HG03095 (cell line): ENCODE data around the gene ZNF398.

Experiments
- ATAC-seq: cut with Tn5 transposase; IDR thresholded peaks from one replicate; pipeline ENCODE4 v1.9.1; 2021; ENCODE audit warnings: moderate library complexity; ENCODE audit not compliant: unreplicated experiment

ZNF398 gene

GRCh38 chr7:149147752-149148653 lies 750 bp downstream of the ZNF398 start:
- ATAC-seq = peak; percentile 25

DNA sequence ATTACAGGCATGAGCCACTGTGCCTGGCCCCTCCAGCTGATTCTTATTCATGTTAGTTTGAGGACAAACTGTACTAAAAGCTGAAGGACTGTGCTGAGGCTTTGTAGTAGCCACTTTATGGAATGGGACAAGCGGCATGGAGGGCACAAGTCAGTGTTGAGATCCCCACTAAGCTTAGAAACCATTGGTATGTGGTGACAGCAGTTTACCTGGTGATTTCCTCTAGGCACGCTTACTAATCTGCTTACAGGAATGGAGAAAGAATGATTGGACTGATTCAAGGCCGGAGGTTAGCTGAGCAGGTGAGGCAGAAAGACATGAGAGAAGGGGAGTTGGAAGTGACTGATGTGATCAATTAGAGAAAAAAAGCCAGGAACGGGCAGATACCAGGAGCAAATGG lies 3.7 kb downstream of the ZNF398 start:
- ATAC-seq = no peak

DNA sequence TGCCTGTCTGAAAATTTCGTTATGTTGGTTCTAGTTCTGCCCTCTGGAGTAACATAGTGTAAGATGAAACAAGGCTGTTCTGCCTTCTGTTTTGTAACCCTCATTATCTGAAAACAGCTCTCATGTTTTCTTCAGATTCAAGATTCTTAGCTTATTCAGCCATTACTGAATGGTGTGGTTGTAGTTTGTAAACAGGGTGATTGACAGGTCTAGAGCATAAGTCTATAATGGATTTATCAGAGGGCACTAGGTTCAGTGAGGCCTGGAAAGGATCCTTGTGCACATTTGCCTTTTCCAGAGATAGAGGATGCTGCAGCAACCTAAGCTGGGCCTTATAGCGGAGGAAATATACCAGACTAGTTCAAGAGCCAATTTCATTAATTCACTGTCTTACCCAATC lies 6.1 kb downstream of the ZNF398 start:
- ATAC-seq = no peak

GRCh38 chr7:149154056-149154455 lies 6.8 kb downstream of the ZNF398 start:
- ATAC-seq = no peak

DNA sequence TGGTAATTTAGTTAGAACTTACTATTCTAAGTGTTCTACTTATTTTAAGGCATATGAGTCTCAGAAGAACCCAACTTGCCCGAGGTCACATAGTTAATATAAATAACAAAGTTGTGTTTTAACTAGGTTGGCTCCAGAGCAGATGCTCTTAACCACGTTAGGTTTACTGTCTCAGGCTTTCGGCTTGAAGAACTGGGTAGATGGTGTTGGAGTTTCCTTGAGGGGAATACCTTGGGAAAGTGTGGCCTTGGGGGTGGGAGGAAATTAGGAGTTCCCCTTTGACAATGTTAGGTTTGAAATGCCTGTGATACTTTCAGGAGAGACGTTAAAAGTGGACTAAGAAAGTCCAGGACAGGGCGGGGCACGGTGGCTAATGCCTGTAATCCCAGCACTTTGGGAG lies 9.6 kb downstream of the ZNF398 start:
- ATAC-seq = no peak

DNA sequence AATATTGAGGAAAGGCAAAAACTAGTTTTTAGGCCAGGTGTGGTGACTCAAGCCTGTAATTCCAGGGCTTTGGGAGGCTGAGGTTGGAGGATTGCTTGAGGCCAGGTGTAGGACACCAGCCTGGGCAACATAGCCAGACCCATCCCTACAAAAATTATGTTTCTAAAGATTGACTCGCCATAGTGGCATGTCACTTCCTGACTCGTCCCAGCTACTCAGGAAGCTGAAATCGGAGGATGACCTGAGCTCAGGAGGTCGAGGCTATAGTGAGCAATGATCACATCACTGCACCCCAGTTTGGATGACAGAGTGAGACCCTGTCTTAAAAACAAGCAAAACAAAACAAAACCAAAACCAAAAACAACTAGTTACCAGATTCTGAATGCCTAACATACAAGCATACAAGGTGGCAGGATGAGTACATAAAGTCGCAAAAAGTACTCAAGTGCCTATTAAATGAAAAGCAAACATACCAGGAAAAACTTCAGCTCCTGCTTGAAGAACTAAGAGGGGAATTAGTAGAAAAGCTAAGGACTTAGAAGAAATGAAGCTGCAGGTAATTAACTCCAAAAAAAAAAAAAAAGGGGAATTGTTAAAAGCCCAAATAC lies 14.1 kb downstream of the ZNF398 start:
- ATAC-seq = no peak

GRCh38 chr7:149166142-149166541 lies 18.9 kb downstream of the ZNF398 start:
- no peak for ATAC-seq

GRCh38 chr7:149166630-149167352 lies 19.5 kb downstream of the ZNF398 start:
- no peak for ATAC-seq

GRCh38 chr7:149171892-149172533 lies 24.8 kb downstream of the ZNF398 start:
- ATAC-seq = no peak

DNA sequence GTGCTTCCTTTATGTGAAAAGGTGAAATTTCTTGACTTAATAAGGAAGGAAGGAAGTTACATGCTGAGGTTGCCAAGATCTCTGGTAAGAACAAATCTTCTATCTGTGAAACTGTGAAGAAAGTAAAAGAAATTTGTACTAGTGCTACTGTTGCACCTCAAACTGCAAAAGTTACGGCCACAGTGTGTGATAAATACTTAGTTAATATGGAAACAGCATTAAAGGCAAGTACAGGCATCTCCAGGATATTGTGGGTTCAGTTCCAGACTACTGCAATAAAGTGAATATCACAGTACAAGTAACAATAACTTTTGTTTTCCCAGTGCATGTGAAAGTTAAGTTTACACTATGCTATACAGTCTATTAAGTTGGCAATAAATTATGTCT lies 25.3 kb downstream of the ZNF398 start:
- ATAC-seq = no peak

- no peak for ATAC-seq
Observed at GRCh38 chr7:149175150-149175549, 27.9 kb downstream of the ZNF398 start.

- no peak for ATAC-seq
Observed at GRCh38 chr7:149179241-149179640, 32.0 kb downstream of the ZNF398 start.

DNA sequence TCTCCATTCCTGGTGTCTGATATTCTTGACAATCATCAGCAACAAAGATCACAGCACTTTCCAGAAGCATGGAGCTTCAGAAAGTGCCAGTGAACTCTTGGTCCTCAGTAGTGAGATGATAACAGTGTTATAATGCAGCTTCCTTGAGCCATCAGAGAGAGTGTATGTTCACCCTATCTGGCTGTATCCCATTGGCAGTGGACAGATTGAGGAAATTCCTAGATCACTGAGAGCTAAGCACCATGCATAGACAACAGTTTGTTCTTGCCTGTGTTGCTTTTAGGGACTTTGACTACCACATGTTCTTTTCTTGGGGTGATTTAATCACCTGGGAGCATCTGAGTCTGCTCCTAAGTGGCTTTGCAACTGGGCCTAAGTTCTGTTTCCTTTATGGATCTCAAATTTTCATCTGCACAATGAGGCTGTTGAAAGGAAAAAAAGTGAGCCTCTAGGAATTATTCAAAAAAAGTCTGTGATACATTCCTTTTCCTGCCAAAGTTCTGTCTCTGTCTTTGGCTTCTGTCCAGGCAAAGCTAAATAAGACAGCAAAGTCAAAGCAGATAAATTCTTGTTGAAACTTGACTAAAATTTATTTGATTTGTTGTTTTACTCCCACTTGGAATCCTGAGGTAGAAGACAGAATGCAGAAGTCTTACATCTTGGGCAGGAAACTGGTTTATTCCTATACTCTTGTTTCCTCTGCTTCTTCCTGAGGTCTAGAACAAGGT lies 33.6 kb downstream of the ZNF398 start:
- no peak for ATAC-seq

GRCh38 chr7:149181450-149181790 lies 34.2 kb downstream of the ZNF398 start:
- no peak for ATAC-seq

- no peak for ATAC-seq
Observed at GRCh38 chr7:149184274-149184673, 37.0 kb downstream of the ZNF398 start.

GRCh38 chr7:149188213-149188612 lies 41.0 kb downstream of the ZNF398 start:
- no peak for ATAC-seq

GRCh38 chr7:149188637-149189259 lies 41.5 kb downstream of the ZNF398 start:
- ATAC-seq = no peak

GRCh38 chr7:149191851-149192250 lies 44.6 kb downstream of the ZNF398 start:
- no peak for ATAC-seq

DNA sequence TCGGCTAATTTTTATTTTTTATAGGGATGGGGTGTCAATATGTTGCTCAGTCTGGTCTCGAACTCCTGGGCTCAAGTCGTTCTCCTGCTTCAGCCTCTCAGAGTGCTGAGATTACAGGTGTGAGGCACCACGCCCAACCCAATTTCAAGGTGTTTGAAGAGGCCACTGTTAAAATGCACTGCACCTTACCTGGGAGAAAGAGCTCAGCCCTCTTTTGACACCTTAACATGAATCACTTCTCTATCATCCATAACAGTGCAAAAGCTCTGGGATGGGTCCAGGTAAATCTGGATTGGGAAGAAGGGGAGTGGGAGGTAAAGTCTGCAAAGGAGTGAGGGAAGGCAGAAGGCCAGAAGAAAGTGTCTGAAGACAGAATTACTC lies 47.5 kb downstream of the ZNF398 start:
- no peak for ATAC-seq
